Spinal cord (tissue), 10 donors: Measurements from ENCODE around the gene FHOD3. TPM values are rescaled to one million over a fixed set of nuclear protein-coding genes. Genes with fewer than 3 reads are reported as not detected.

Experiments used
- DNase-seq, 6 donors: peaks; one replicate each; pipeline versions ENCODE4 v3.0.0 to v3.0.0-alpha.2; 2013 to 2015; ENCODE audit warnings: low spot score in 6 of 6, low read depth in 4 of 6
- H3K27ac ChIP-seq: one replicate; pipeline ENCODE4 v1.5.1; 2013; ENCODE audit warnings: low read depth, low read length, control low read depth
- H3K27me3 ChIP-seq: one replicate; pipeline ENCODE4 v1.6.1; 2013; ENCODE audit warnings: low read length; ENCODE audit not compliant: control insufficient read depth, insufficient read depth
- H3K36me3 ChIP-seq: one replicate; pipeline ENCODE4 v1.6.1; 2013; ENCODE audit warnings: low read length; ENCODE audit not compliant: control insufficient read depth, insufficient read depth
- H3K4me1 ChIP-seq: one replicate; pipeline ENCODE4 v1.6.1; 2013; ENCODE audit warnings: low read length; ENCODE audit not compliant: control insufficient read depth, insufficient read depth
- H3K4me3 ChIP-seq: one replicate; pipeline ENCODE4 v1.5.1; 2013; ENCODE audit warnings: low read depth, low read length, control low read depth
- H3K9me3 ChIP-seq: one replicate; pipeline ENCODE4 v1.6.1; 2013; ENCODE audit warnings: low read length; ENCODE audit not compliant: control insufficient read depth, insufficient read depth
- WGBS: methylation state at CpG from one replicate; pipeline ENCODE4 v1.1.5; 2013; ENCODE audit warnings: missing lambda C conversion rate; ENCODE audit not compliant: insufficient coverage; 5-methylcytosine and 5-hydroxymethylcytosine counted together
- polyA plus RNA-seq, 2 donors: library from polyadenylated mRNA; unstranded; fragments of 120-200 nt; gene quantifications; one replicate each; pipeline ENCODE4 v1.2.1, GENCODE V29; 2013; ENCODE audit not compliant: insufficient read length in 2 of 2
- total RNA-seq, 2 donors: library from RNA; depleted of rRNA in 1 of 2; stranded (reverse); fragments of 120-200 nt in 1 of 2; fragments of >200 nt in 1 of 2; gene quantifications; one replicate each; pipeline versions ENCODE4 v1.2.3 to v1.2.4, GENCODE V29; 2013 to 2014
- donor health status: healthy.

The FHOD3 gene
- total and polyA plus RNA-seq, 4 donors: 30.0 to 53.4 (median 52.1) TPM

DNA sequence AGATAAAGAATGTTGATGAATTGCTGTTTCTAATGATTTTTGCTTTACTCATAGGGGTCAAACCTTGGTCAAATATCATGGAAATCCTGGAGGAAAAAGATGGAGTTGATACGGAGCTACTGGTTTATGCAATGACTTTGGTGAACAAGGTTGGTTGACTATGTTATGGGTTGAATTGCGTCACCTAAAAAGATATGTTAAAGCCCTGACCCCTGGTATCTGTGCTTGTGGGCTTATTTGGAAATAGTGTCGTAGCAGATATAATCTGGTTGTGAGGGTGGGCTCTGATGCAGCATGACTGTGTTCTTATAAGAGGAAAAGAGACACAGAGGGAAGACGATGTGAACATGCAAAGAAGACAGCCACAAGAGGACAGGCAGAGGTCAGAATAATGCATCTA, 305.1 kb downstream of the FHOD3 start:
- no peaks in the 10 kb centered on the region for H3K27me3 ChIP-seq
- no peaks in the 10 kb centered on the region for H3K4me1 ChIP-seq
- WGBS: 94% methylated on average over 4 of the region's 4 CpGs
- no peak for DNase-seq
- H3K9me3 ChIP-seq: no peaks in the 10 kb centered on the region
- peaks cover 3% of the 10 kb centered on the region for H3K36me3 ChIP-seq
- H3K27ac ChIP-seq: no peak overlapping the region
- H3K4me3 ChIP-seq: no peak overlapping the region

DNA sequence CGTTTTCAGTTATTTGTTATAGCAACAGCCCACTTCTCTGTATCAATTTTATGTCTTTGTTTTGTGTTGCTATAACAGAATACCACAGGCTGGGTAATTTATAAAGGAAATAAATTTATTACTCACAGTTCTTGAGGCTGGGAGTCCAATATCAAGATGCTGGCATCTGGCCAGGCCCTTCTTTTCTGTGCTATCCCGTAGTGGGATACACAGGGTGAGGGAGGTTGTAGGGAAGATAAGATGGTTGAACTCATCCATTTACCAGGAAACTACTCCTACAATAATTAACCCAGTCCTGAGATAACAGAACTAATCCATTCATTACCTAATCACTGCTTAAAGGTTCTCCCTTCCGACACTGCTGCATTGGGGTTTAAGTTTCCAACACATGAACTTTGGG, 310.6 kb downstream of the FHOD3 start:
- Histone ChIP-seq H3K9me3 (no peaks in the 10 kb centered on the region), H3K36me3 (peaks cover 3% of the 10 kb centered on the region), H3K27ac (no peak overlapping the region), H3K4me3 (no peak overlapping the region), H3K4me1 (no peaks in the 10 kb centered on the region), H3K27me3 (no peaks in the 10 kb centered on the region)
- no CpG with 5 or more reads among the region's 3 CpGs for WGBS
- no peak for DNase-seq

DNA sequence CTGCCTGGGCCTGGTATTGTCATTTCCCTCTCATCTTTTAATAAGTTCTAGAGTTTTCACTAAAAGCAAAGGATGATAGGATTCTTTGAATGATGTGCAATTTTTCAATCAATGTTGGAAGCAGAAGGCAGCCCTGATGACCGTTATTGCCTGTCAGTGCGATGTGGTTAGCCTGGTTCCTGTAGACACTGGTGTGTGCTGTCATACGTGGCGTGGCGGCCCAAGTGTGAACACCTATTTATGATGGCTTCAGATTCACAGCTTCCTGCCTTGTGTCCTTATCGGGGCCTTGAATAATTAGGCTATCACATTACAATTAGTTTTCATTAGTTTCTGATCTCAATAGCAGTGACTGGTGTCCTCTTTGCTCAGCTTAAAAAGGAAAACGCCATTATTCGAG, 312.7 kb downstream of the FHOD3 start:
- Histone ChIP-seq H3K36me3 (peaks cover 6% of the 10 kb centered on the region), H3K4me3 (no peak overlapping the region), H3K9me3 (no peaks in the 10 kb centered on the region), H3K4me1 (no peaks in the 10 kb centered on the region), H3K27me3 (no peaks in the 10 kb centered on the region), H3K27ac (no peak overlapping the region)
- no peak for DNase-seq
- WGBS: 67% methylated on average over 5 of the region's 8 CpGs

DNA sequence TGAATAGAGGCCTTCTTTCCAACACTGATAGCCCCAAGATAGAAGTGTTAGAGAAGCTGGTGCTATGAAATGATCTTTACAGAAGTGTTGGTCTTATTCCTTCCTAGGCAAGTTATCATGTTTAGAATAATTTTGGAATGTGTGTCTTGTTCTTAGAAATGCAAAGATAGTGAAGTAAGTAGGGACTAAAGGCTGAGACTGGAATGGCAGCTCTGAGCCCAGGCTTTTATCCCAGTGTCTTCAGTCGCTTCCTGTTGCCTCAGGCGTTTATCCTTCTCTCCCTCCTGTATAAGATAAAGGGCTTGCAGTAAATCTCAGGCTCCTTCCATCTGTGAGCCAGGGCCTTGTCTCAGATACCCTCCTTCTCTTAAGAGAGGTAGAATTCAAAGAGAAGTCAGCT, 313.1 kb downstream of the FHOD3 start:
- peaks cover 6% of the 10 kb centered on the region for H3K36me3 ChIP-seq
- DNase-seq: no peak
- no peak overlapping the region for H3K27ac ChIP-seq
- H3K9me3 ChIP-seq: no peaks in the 10 kb centered on the region
- H3K27me3 ChIP-seq: no peaks in the 10 kb centered on the region
- WGBS: no CpG with 5 or more reads among the region's 2 CpGs
- no peaks in the 10 kb centered on the region for H3K4me1 ChIP-seq
- H3K4me3 ChIP-seq: no peak overlapping the region

DNA sequence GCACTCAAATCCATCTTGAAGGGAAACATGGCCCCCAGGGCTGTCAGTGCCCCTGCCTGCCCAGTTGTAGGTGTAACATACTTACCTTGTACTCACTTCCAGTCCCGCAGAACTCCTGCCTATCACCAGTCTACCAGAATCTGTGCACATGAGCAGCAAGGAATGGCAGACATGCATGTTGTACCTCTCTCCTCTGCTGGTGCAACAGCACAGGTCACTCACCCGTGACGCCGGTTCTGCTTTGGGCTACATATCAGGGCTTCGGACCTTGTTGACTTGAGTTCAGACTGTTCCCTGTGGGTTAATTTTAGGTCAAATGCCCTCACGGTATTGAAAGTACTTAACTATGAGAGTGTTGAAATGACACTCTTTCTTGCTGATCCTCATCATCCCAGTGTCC, 315.6 kb downstream of the FHOD3 start:
- no peak for DNase-seq
- Histone ChIP-seq H3K4me3 (no peak overlapping the region), H3K36me3 (peaks cover 6% of the 10 kb centered on the region), H3K9me3 (no peaks in the 10 kb centered on the region), H3K27ac (no peak overlapping the region), H3K27me3 (no peaks in the 10 kb centered on the region), H3K4me1 (no peaks in the 10 kb centered on the region)
- 100% methylated on average over 4 of the region's 6 CpGs for WGBS

DNA sequence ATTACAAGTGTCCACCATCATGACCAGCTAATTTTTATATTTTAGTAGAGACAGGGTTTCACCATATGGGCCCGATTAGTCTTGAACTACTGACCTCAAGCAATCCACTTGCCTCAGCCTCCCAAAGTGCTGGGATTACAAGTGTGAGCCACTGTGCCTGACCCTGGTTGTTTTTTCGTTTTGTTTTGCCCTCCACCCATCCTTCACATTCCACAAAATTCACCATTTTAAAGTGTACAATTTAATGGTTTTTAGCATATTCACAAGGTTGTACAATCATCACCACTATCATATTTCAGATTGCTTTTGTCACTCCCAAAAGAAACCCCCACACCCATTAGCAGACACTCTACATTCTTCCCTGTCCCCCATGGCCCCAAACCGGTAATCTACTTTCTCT, 316.3 kb downstream of the FHOD3 start:
- WGBS: 100% methylated on average over 2 of the region's 3 CpGs
- DNase-seq: no peak
- no peak overlapping the region for H3K27ac ChIP-seq
- H3K4me1 ChIP-seq: no peaks in the 10 kb centered on the region
- no peaks in the 10 kb centered on the region for H3K27me3 ChIP-seq
- no peaks in the 10 kb centered on the region for H3K9me3 ChIP-seq
- peaks cover 6% of the 10 kb centered on the region for H3K36me3 ChIP-seq
- no peak overlapping the region for H3K4me3 ChIP-seq

DNA sequence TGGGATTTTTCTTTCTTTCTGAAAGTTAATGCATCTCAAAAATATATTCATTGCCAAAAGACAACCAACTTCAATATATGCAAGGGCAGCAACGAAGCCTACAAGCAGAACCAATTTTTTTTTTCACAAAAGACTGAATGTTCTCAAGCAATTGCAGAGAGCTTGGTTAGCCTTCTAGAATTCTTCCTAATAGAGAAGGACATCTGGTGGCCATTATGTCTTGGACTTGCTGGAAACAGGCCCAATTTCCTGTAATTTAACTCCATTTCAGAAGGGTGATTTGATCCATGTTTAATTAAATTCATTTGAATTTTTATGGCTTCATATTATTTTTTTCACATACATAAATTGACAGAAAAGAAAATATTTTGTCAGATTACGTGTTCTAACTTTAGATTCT, 323.3 kb downstream of the FHOD3 start:
- H3K27me3 ChIP-seq: no peaks in the 10 kb centered on the region
- no peaks in the 10 kb centered on the region for H3K9me3 ChIP-seq
- no peaks in the 10 kb centered on the region for H3K4me1 ChIP-seq
- DNase-seq: no peak
- H3K4me3 ChIP-seq: no peak overlapping the region
- no CpG with 5 or more reads among the region's 2 CpGs for WGBS
- peaks cover 6% of the 10 kb centered on the region for H3K36me3 ChIP-seq
- H3K27ac ChIP-seq: no peak overlapping the region

DNA sequence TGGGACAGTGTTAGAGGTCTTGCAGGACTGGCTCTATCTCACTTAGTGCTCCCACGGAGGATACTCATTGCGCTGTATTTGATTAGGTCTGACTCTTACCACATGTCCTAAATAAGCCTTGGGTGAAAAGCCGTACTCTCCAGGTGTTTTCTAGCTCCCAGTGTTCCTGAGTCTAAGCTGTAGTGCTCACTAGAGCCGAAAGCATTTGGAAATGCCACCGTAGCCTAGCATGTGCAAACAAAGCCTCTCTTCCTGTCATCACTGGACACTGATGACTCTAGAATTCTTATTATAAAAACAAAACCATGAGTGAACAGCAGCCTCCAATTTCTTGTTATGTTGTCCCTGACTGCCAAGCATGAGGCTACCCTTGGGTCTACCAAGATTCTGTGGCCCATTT, 325.1 kb downstream of the FHOD3 start:
- H3K4me3 ChIP-seq: no peak overlapping the region
- no peak overlapping the region for H3K27ac ChIP-seq
- no peaks in the 10 kb centered on the region for H3K9me3 ChIP-seq
- WGBS: 98% methylated on average over 5 of the region's 5 CpGs
- no peak for DNase-seq
- no peaks in the 10 kb centered on the region for H3K27me3 ChIP-seq
- no peaks in the 10 kb centered on the region for H3K4me1 ChIP-seq
- peaks cover 6% of the 10 kb centered on the region for H3K36me3 ChIP-seq

DNA sequence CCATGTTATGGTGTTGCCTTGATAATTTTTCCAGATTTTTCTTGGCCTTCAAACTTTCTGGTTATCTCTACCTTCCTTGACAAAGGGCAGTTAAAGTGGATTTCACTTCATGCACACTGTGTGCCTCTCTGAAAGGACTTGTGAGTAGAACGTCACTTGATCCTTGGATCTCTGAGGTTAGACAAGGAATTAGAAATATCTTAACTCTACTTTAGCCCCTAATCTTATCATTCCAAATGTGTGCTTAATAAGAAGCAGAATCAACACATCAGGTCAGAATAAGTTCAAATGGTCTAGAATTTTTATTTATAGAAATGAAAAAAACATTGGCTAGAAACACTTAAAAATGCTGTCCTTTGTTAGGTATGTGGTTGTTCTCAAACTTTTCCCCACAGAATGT, 325.6 kb downstream of the FHOD3 start:
- Histone ChIP-seq H3K9me3 (no peaks in the 10 kb centered on the region), H3K27me3 (no peaks in the 10 kb centered on the region), H3K4me1 (no peaks in the 10 kb centered on the region), H3K36me3 (peaks cover 6% of the 10 kb centered on the region), H3K4me3 (no peak overlapping the region), H3K27ac (no peak overlapping the region)
- DNase-seq: no peak
- no CpG with 5 or more reads among the region's 1 CpG for WGBS

DNA sequence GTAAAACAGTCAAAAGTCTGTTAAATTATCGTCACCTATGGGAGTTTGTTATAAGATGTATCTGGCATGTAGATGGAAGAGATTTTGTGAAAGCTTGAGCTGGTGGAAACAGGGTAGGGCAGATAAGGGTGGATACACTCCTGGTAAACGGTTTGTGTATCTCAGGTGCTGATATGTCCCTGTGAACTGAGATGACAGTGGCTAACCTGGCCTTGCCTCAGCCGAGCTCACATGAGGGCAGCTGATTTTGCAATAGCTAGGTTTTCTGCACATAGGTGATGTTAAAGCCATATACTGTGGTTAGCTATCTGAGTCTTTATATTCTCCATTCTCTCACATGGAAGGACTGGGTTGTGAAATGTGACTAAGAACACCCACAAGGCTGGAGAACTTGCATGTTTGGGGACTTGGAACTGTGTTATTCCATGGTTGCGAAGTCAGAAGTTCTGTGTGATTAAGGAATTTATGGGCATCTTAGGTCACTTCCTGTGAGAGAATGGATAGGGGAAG, 326.2 kb downstream of the FHOD3 start:
- Histone ChIP-seq H3K4me1 (no peaks in the 10 kb centered on the region), H3K36me3 (peaks cover 6% of the 10 kb centered on the region), H3K27ac (no peak overlapping the region), H3K9me3 (no peaks in the 10 kb centered on the region), H3K4me3 (no peak overlapping the region), H3K27me3 (no peaks in the 10 kb centered on the region)
- 86% methylated on average over 2 of the region's 4 CpGs for WGBS
- no peak for DNase-seq
